SU-DHL-6 (cell line): Measurements from ENCODE around the gene MYLK3.

Source experiments
- H2AFZ ChIP-seq: fragments of 200-600 bp; sonication (generic); 2 replicates; pipeline ENCODE4 v1.6.1; 2014; ENCODE audit warnings: low read depth, mild to moderate bottlenecking, moderate library complexity, mixed read lengths, antibody characterized with exemption, low read length; ENCODE audit not compliant: severe bottlenecking
- H3F3A ChIP-seq: fragments of 200-600 bp; shearing (Covaris generic); 2 replicates; pipeline ENCODE4 v1.6.0; 2016; ENCODE audit warnings: antibody characterized with exemption, mild to moderate bottlenecking; ENCODE audit not compliant: insufficient read depth
- H3K27ac ChIP-seq: fragments of 200-600 bp; sonication (generic); 2 replicates; pipeline ENCODE4 v1.5.1; 2016; ENCODE audit warnings: low read depth, mild to moderate bottlenecking, low read length, moderate library complexity, mixed read lengths
- H3K27me3 ChIP-seq: fragments of 200-600 bp; sonication (generic), shearing (Covaris generic); 2 replicates; pipeline ENCODE4 v1.6.0; 2014; ENCODE audit warnings: mild to moderate bottlenecking, low read length
- H3K36me3 ChIP-seq: fragments of 200-600 bp; sonication (generic); 2 replicates; pipeline ENCODE4 v1.6.1; 2014; ENCODE audit warnings: mild to moderate bottlenecking, low read length, mixed read lengths
- H3K4me2 ChIP-seq: fragments of 300-600, 200-600 bp; shearing (Covaris generic), sonication (generic); 2 replicates; pipeline ENCODE4 v1.6.0; 2014; ENCODE audit warnings: low read length, low read depth, mild to moderate bottlenecking; ENCODE audit not compliant: poor library complexity, severe bottlenecking
- H3K4me3 ChIP-seq: fragments of 200-600 bp; sonication (generic); 2 replicates; pipeline ENCODE4 v1.5.1; 2014; ENCODE audit warnings: antibody characterized with exemption, low read length, mild to moderate bottlenecking, mixed read lengths; ENCODE audit not compliant: insufficient read depth, poor library complexity, severe bottlenecking
- H3K79me2 ChIP-seq: fragments of 200-600 bp; sonication (generic); 2 replicates; pipeline ENCODE4 v1.6.1; 2014; ENCODE audit warnings: mild to moderate bottlenecking, low read length, moderate library complexity; ENCODE audit not compliant: insufficient read depth
- H3K9ac ChIP-seq: fragments of 200-600 bp; sonication (generic); 2 replicates; pipeline ENCODE4 v1.7.0; 2014; ENCODE audit warnings: mild to moderate bottlenecking, low read length
- H3K9me2 ChIP-seq: fragments of 200-600 bp; sonication (generic); replicated peaks from 2 replicates; pipeline ENCODE4 v1.6.1; 2014; ENCODE audit warnings: low read length; ENCODE audit not compliant: insufficient read depth
- H3K9me3 ChIP-seq: fragments of 200-600 bp; sonication (generic); 2 replicates; pipeline ENCODE4 v1.6.1; 2014; ENCODE audit warnings: low read length, mixed read lengths; ENCODE audit not compliant: insufficient read depth
- H4K20me1 ChIP-seq: fragments of 200-600 bp; sonication (generic); 2 replicates; pipeline ENCODE4 v1.6.1; 2014; ENCODE audit warnings: low read depth, mild to moderate bottlenecking, antibody characterized with exemption, low read length, moderate library complexity, mixed read lengths
- CTCF ChIP-seq: fragments of 200-600 bp; sonication (generic); IDR thresholded peaks from one replicate; pipeline ENCODE4 v1.5.1; 2017; ENCODE audit warnings: antibody characterized with exemption, mild to moderate bottlenecking, low read length, moderate library complexity; ENCODE audit not compliant: insufficient read depth, poor library complexity, severe bottlenecking
- EZH2phosphoT487 ChIP-seq: fragments of 200-600 bp; sonication (generic), shearing (Covaris generic); conservative IDR thresholded peaks from 2 replicates; pipeline ENCODE4 v1.6.1; 2018; ENCODE audit warnings: mild to moderate bottlenecking, antibody characterized with exemption, low read length, moderate library complexity, mixed read lengths

MYLK3 gene

GRCh38 chr16:46706642-46707041 is 41.5 kb downstream of the MYLK3 start:
- TF ChIP-seq EZH2phosphoT487 (no peak), CTCF (no peak)
- no peak overlapping the region for H2AFZ ChIP-seq
- no peaks in the 10 kb centered on the region for H3K36me3 ChIP-seq
- no peaks in the 10 kb centered on the region for H3K79me2 ChIP-seq
- H3K4me3 ChIP-seq = no peak overlapping the region
- H4K20me1 ChIP-seq = no peaks in the 10 kb centered on the region
- no peaks in the 10 kb centered on the region for H3K27me3 ChIP-seq
- no peaks in the 10 kb centered on the region for H3K9me3 ChIP-seq
- H3F3A ChIP-seq = no peaks in the 10 kb centered on the region
- no peak overlapping the region for H3K27ac ChIP-seq
- no peak overlapping the region for H3K9ac ChIP-seq
- no peak overlapping the region for H3K4me2 ChIP-seq
- H3K9me2 ChIP-seq = no peaks in the 10 kb centered on the region

- no peak overlapping the region for H2AFZ ChIP-seq
- no peak overlapping the region for H3K4me2 ChIP-seq
- no peaks in the 10 kb centered on the region for H3K9me3 ChIP-seq
- H3K27me3 ChIP-seq = no peaks in the 10 kb centered on the region
- H3K36me3 ChIP-seq = peaks cover 13% of the 10 kb centered on the region
- peaks cover 8% of the 10 kb centered on the region; the same call in 1 of the 2 replicates for H3F3A ChIP-seq
- no peaks in the 10 kb centered on the region for H3K79me2 ChIP-seq
- H3K27ac ChIP-seq = no peak overlapping the region
- no peak overlapping the region for H3K4me3 ChIP-seq
- H4K20me1 ChIP-seq = no peaks in the 10 kb centered on the region
- H3K9ac ChIP-seq = no peak overlapping the region
- no peaks in the 10 kb centered on the region for H3K9me2 ChIP-seq
- no peak for TF ChIP-seq EZH2phosphoT487
- TF ChIP-seq CTCF = no peak
These were observed 46.1 kb downstream of the MYLK3 start for GRCh38 chr16:46702030-46702429.

- no peaks in the 10 kb centered on the region for H4K20me1 ChIP-seq
- TF ChIP-seq CTCF = no peak
- no peak overlapping the region for H3K9ac ChIP-seq
These were observed 46.5 kb downstream of the MYLK3 start for GRCh38 chr16:46701615-46702014.

More at GRCh38 chr16:46701615-46702014, 46.5 kb downstream of the MYLK3 start:
- H3K36me3 ChIP-seq = peaks cover 17% of the 10 kb centered on the region
- no peaks in the 10 kb centered on the region for H3K27me3 ChIP-seq
- H3K9me2 ChIP-seq = no peaks in the 10 kb centered on the region
- H2AFZ ChIP-seq = no peak overlapping the region
- no peaks in the 10 kb centered on the region for H3K79me2 ChIP-seq
- peaks cover 8% of the 10 kb centered on the region; the same call in 1 of the 2 replicates for H3F3A ChIP-seq
- no peak overlapping the region for H3K4me2 ChIP-seq
- H3K4me3 ChIP-seq = no peak overlapping the region
- H3K9me3 ChIP-seq = no peaks in the 10 kb centered on the region
- H3K27ac ChIP-seq = no peak overlapping the region
